Measurements from ENCODE around the gene OR12D1. TPM values are rescaled to one million over a fixed set of nuclear protein-coding genes. Genes with fewer than 3 reads are reported as not detected.

OR12D1 gene
- total RNA-seq, 1 donor from 2014 or later = not detected

GRCh38 chr6:29465279-29465678 is 50.6 kb downstream of the OR12D1 start:
- intact Hi-C loops (cut with micrococcal nuclease) = no loop called here

GRCh38 chr6:29465801-29466200 is 51.1 kb downstream of the OR12D1 start:
- intact Hi-C loops (cut with micrococcal nuclease) = no loop called here

- intact Hi-C loops (cut with micrococcal nuclease) = no loop called here
These were observed 51.5 kb downstream of the OR12D1 start for GRCh38 chr6:29466241-29466640.

Other genes with a start within 250 kb of the OR12D1 start
- gene OR2J2, start 244.0 kb upstream of the OR12D1 start, total RNA-seq = not detected in 2 replicates
- not detected in 2 replicates for gene OR14J1, start 113.2 kb upstream of the OR12D1 start, total RNA-seq
- gene OR5V1, start 46.1 kb upstream of the OR12D1 start, total RNA-seq = not detected in 2 replicates
- not detected in 2 replicates for gene OR12D3, start 39.6 kb upstream of the OR12D1 start, total RNA-seq
- gene OR12D2, start 19.3 kb upstream of the OR12D1 start, total RNA-seq = not detected in 2 replicates
- gene OR10C1, start 24.4 kb downstream of the OR12D1 start, total RNA-seq = not detected in 2 replicates
- gene OR11A1, start 42.1 kb downstream of the OR12D1 start, total RNA-seq = not detected in 2 replicates
- not detected in 2 replicates for gene OR2H1, start 42.2 kb downstream of the OR12D1 start, total RNA-seq
- gene MAS1L, start 73.0 kb downstream of the OR12D1 start, total RNA-seq = not detected in 2 replicates
- gene UBD, start 144.8 kb downstream of the OR12D1 start, total RNA-seq = 0.61 and 1.0 TPM in 2 replicates
- not detected in 2 replicates for gene OR2H2, start 170.2 kb downstream of the OR12D1 start, total RNA-seq
- 22.8 and 26.5 TPM in 2 replicates for gene GABBR1, start 218.3 kb downstream of the OR12D1 start, total RNA-seq
- not detected in 2 replicates for gene MOG, start 242.2 kb downstream of the OR12D1 start, total RNA-seq